ENCODE data around the gene POM121C.
"Not testable (repeated sequence)": the region's sequence is repeated elsewhere in the genome, so short reads cannot be mapped to it uniquely, and the experiment has no call there.

DNA sequence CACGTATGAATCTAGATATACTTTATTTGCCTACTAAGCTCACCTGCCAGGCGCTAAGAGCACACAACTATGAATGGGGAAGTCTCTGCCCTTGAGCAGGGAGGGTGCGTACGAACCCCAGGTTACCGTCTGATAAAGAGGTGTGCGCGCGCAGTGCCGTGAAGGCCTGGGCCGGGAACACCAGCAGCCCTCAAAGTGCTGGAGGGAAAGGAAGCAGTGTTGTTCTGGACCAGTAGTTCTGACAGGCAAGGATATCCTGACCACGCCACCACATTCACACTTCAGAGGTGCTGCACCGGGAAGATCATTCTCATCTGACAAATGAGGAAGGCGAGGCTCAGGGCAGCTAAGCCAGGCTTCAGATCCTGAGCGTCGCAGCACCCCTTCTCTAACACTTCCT lies 62.6 kb downstream of the POM121C start:
- TF ChIP-seq, protein P1, sequence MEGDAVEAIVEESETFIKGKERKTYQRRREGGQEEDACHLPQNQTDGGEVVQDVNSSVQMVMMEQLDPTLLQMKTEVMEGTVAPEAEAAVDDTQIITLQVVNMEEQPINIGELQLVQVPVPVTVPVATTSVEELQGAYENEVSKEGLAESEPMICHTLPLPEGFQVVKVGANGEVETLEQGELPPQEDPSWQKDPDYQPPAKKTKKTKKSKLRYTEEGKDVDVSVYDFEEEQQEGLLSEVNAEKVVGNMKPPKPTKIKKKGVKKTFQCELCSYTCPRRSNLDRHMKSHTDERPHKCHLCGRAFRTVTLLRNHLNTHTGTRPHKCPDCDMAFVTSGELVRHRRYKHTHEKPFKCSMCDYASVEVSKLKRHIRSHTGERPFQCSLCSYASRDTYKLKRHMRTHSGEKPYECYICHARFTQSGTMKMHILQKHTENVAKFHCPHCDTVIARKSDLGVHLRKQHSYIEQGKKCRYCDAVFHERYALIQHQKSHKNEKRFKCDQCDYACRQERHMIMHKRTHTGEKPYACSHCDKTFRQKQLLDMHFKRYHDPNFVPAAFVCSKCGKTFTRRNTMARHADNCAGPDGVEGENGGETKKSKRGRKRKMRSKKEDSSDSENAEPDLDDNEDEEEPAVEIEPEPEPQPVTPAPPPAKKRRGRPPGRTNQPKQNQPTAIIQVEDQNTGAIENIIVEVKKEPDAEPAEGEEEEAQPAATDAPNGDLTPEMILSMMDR (conservative IDR thresholded peaks at IDR 0.05; ENCODE audit: low read depth, low read length): not testable (repeated sequence)
- TF ChIP-seq, protein P2, sequence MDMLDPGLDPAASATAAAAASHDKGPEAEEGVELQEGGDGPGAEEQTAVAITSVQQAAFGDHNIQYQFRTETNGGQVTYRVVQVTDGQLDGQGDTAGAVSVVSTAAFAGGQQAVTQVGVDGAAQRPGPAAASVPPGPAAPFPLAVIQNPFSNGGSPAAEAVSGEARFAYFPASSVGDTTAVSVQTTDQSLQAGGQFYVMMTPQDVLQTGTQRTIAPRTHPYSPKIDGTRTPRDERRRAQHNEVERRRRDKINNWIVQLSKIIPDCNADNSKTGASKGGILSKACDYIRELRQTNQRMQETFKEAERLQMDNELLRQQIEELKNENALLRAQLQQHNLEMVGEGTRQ (IDR thresholded peaks at IDR 0.05; ENCODE audit: low read depth, low read length): not testable (repeated sequence)
